ENCODE results near the gene CEP112.

Gene CEP112

GRCh38 chr17:65587534-65588180 lies 604.3 kb downstream of the CEP112 start:
- no peak for DNase-seq

GRCh38 chr17:65586899-65587298 lies 605.0 kb downstream of the CEP112 start:
- DNase-seq: no peak

Measured in inflammatory macrophage (primary cell).